GM23338 (cell line): ENCODE data around the gene PRSS21.

ENCODE experiments used
- EZH2 ChIP-seq: fragments of 200-600 bp; sonication (generic); IDR thresholded peaks from one replicate; pipeline ENCODE4 v1.8.0; 2017; ENCODE audit warnings: antibody characterized with exemption, mild to moderate bottlenecking, low read depth; ENCODE audit not compliant: unreplicated experiment
- EZH2phosphoT487 ChIP-seq: fragments of 200-600 bp; sonication (generic); IDR thresholded peaks from one replicate; pipeline ENCODE4 v1.8.1; 2018; ENCODE audit warnings: antibody characterized with exemption; ENCODE audit not compliant: unreplicated experiment
- POLR2AphosphoS5 ChIP-seq: IDR thresholded peaks from 2 replicates; pipeline ENCODE4 v1.6.1; 2016; ENCODE audit warnings: antibody characterized with exemption, low read depth
- STAT1 ChIP-seq: IDR thresholded peaks from one replicate; pipeline ENCODE4 v1.6.1; 2016; ENCODE audit warnings: antibody characterized with exemption; ENCODE audit not compliant: unreplicated experiment
- TF ChIP-seq, protein P1 (sequence below), 2 experiments: fragments of 200-600 bp in 1 of 2; sonication (generic) in 1 of 2; conservative IDR thresholded peaks; 2 replicates each; pipeline versions ENCODE4 v1.5.1 to v1.6.1; 2016 to 2017; ENCODE audit warnings: antibody characterized with exemption in 2 of 2, low read depth in 2 of 2, mild to moderate bottlenecking in 2 of 2, moderate library complexity in 1 of 2

GRCh38 chr16:2838928-2839327 is 21.9 kb downstream of the PRSS21 start:
- TF ChIP-seq STAT1, result no peak
- TF ChIP-seq, protein P1, sequence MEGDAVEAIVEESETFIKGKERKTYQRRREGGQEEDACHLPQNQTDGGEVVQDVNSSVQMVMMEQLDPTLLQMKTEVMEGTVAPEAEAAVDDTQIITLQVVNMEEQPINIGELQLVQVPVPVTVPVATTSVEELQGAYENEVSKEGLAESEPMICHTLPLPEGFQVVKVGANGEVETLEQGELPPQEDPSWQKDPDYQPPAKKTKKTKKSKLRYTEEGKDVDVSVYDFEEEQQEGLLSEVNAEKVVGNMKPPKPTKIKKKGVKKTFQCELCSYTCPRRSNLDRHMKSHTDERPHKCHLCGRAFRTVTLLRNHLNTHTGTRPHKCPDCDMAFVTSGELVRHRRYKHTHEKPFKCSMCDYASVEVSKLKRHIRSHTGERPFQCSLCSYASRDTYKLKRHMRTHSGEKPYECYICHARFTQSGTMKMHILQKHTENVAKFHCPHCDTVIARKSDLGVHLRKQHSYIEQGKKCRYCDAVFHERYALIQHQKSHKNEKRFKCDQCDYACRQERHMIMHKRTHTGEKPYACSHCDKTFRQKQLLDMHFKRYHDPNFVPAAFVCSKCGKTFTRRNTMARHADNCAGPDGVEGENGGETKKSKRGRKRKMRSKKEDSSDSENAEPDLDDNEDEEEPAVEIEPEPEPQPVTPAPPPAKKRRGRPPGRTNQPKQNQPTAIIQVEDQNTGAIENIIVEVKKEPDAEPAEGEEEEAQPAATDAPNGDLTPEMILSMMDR (conservative IDR thresholded peaks at IDR 0.05; ENCODE audit: low read depth in 2 of 2), result peak; percentile 83 to 98
- no peak for TF ChIP-seq POLR2AphosphoS5
- no peak for TF ChIP-seq EZH2phosphoT487
- TF ChIP-seq EZH2, result no peak
